Activated gamma-delta T cell treated with Interleukin-2 at 50 U/mL for 16 hours (primary cell): ENCODE data around the gene TMPRSS6.

Source experiments
- DNase-seq: peaks from one replicate; pipeline ENCODE4 v3.0.0-alpha.2; 2020

TMPRSS6 gene

GRCh38 chr22:37023743-37024338 is 85.7 kb downstream of the TMPRSS6 start:
- DNase-seq, result no peak

- DNase-seq, result no peak
These were observed 86.8 kb downstream of the TMPRSS6 start for GRCh38 chr22:37022483-37023337.

GRCh38 chr22:37021710-37022482 is 87.6 kb downstream of the TMPRSS6 start:
- peak; percentile 52 for DNase-seq

- DNase-seq, result no peak
These were observed 88.5 kb downstream of the TMPRSS6 start for GRCh38 chr22:37021041-37021440.

GRCh38 chr22:37020192-37020479 is 89.4 kb downstream of the TMPRSS6 start:
- DNase-seq, result no peak

- DNase-seq, result peak; percentile 27
These were observed 90.0 kb downstream of the TMPRSS6 start, which contains the start of the genes MPST and TST for GRCh38 chr22:37019309-37020191. TSS of gene MPST (plus strand) at chr22:37019742. CDS start at chr22:37019837, 95 bp downstream. TSS of gene TST (minus strand) at chr22:37019447. CDS start at chr22:37018732, 715 bp downstream.

GRCh38 chr22:37018815-37019308 is 90.7 kb downstream of the TMPRSS6 start:
- no peak for DNase-seq

- no peak for DNase-seq
These were observed 91.3 kb downstream of the TMPRSS6 start for GRCh38 chr22:37018086-37018814.

GRCh38 chr22:37017356-37017755 is 92.2 kb downstream of the TMPRSS6 start:
- DNase-seq, result no peak

GRCh38 chr22:37016134-37016910 is 93.2 kb downstream of the TMPRSS6 start:
- no peak for DNase-seq

- no peak for DNase-seq
These were observed 94.0 kb downstream of the TMPRSS6 start for GRCh38 chr22:37015587-37015878.
